Measurements from ENCODE around the gene NR2C2.

DNA sequence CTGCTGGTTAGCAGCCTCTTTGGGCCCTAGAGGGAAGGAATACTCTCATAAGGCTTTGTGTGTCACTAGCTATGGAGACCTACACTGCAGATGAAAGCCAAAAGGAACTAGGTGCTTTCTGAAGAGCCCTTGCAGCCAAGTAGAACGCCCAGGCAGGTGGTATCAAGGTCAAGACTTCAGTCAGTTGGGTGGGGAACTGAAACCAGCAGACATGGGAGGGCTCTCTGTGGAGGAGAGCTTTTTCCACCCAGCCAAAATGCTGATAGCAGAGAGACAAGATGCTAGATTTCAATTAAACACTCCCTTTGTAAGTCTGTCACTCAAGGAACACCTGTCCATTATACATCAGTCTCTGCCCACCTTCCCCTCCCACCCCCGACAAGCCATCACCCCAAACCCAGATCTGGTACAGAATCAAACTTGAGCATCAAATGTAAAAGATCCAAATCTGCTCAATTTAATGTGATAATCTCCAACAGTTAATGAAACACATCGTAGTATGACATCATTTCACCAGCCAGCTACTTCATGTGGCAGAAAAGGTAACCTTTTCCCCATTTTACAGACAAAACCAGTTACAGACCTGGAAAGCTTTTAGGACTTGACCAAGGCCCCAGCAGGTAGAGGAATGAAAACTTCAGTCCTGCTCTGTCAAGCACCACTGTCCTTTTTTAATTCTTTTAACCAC lies 103.2 kb downstream of the NR2C2 start:
- TF ChIP-seq, protein P1, sequence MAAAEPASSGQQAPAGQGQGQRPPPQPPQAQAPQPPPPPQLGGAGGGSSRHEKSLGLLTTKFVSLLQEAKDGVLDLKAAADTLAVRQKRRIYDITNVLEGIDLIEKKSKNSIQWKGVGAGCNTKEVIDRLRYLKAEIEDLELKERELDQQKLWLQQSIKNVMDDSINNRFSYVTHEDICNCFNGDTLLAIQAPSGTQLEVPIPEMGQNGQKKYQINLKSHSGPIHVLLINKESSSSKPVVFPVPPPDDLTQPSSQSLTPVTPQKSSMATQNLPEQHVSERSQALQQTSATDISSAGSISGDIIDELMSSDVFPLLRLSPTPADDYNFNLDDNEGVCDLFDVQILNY (CRISPR knock-in tag; IDR thresholded peaks at IDR 0.05), result no peak
- TF ChIP-seq JUN (CRISPR knock-in tag; IDR thresholded peaks at IDR 0.05) (no peak), USF2 (CRISPR knock-in tag; IDR thresholded peaks at IDR 0.05) (no peak), SP1 (CRISPR knock-in tag; conservative IDR thresholded peaks at IDR 0.05) (no peak), CREB1 (CRISPR knock-in tag; IDR thresholded peaks at IDR 0.05) (no peak), ZNF138 (CRISPR knock-in tag; conservative IDR thresholded peaks at IDR 0.05) (no peak), FOXJ3 (CRISPR knock-in tag; IDR thresholded peaks at IDR 0.05; ENCODE audit: borderline replicate concordance) (no peak)
- TF ChIP-seq, protein P2, sequence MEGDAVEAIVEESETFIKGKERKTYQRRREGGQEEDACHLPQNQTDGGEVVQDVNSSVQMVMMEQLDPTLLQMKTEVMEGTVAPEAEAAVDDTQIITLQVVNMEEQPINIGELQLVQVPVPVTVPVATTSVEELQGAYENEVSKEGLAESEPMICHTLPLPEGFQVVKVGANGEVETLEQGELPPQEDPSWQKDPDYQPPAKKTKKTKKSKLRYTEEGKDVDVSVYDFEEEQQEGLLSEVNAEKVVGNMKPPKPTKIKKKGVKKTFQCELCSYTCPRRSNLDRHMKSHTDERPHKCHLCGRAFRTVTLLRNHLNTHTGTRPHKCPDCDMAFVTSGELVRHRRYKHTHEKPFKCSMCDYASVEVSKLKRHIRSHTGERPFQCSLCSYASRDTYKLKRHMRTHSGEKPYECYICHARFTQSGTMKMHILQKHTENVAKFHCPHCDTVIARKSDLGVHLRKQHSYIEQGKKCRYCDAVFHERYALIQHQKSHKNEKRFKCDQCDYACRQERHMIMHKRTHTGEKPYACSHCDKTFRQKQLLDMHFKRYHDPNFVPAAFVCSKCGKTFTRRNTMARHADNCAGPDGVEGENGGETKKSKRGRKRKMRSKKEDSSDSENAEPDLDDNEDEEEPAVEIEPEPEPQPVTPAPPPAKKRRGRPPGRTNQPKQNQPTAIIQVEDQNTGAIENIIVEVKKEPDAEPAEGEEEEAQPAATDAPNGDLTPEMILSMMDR (IDR thresholded peaks at IDR 0.05), result no peak
